Astrocyte (in vitro differentiated cells and primary cell): ENCODE data around the gene LATS2.

Experiments
- CTCF ChIP-seq: IDR thresholded peaks from 2 replicates; pipeline ENCODE4 v1.5.1; 2011; ENCODE audit warnings: low read depth, mild to moderate bottlenecking, inconsistent platforms, low read length, moderate library complexity; ENCODE audit not compliant: insufficient read depth
- EZH2 ChIP-seq: IDR thresholded peaks from 2 replicates; pipeline ENCODE4 v1.6.1; 2012; ENCODE audit warnings: mild to moderate bottlenecking, low read length, inconsistent platforms; ENCODE audit not compliant: insufficient read depth

GRCh38 chr13:20983386-20983785 is 78.0 kb downstream of the LATS2 start:
- TF ChIP-seq EZH2 (no peak), CTCF (no peak)
